NCI-H2227 (cell line): ENCODE measurements around the gene FAS.

Experiments
- DNase-seq: peaks from one replicate; lab custom pipeline; 2025; ENCODE audit not compliant: unreplicated experiment; lab: John Stamatoyannopoulos, UW

FAS gene

DNA sequence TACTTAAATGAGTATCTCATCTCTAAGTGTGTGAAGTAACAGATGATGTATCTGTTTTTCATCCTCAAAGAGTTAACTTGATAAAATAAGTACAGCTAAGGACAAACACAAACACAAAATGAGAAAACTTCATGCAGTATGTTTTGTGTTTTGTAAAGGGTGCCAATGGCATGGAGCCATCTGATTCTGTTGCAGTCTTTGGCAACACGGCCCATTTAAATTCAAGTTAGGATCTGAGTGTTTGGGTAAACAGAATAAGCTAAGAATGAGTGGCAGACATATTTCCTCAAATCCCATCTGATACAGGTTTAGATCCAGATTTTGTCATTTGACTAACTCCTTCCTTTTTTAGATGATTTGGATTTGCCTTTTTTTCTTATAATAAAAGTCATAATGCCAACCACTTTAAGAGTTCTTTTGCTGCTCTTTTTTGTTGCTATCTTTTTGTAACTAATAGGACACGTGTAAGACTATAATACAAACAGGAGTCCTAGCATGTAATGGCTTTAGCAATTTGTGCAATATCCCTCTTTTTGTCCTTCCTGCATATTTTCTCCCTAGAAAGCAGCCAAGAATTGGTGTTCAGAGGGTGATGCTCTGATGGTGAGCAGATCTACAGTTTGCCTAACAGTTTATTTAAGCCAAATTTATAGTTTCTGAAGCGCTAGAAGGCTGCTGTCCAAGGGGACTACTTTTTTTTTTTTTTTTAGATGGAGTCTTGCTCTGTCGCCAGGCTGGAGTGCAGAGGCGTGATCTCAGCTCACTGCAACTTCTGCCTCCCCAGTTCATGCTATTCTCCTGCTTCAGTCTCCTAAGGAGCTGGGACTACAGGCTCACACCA lies 19.2 kb upstream of the FAS start:
- no peak for DNase-seq

DNA sequence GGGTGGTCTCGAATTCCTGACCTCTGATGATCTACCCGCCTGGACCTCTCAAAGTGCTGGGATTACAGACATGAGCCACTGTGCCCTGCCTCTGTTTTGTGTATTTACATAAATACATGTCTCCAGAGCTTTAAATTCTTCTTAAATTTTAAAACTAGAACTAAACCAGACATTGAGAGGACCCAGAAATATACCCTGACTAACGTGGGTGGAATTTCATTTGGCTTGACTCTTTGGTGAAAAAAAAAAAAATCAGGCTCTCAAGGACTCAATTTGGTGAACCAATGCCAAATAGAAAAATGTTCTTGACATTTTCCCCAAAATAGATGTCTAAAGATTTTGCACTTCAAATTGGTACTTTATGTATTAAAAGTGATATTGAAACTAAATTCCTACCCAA lies 16.6 kb upstream of the FAS start:
- DNase-seq: no peak

DNA sequence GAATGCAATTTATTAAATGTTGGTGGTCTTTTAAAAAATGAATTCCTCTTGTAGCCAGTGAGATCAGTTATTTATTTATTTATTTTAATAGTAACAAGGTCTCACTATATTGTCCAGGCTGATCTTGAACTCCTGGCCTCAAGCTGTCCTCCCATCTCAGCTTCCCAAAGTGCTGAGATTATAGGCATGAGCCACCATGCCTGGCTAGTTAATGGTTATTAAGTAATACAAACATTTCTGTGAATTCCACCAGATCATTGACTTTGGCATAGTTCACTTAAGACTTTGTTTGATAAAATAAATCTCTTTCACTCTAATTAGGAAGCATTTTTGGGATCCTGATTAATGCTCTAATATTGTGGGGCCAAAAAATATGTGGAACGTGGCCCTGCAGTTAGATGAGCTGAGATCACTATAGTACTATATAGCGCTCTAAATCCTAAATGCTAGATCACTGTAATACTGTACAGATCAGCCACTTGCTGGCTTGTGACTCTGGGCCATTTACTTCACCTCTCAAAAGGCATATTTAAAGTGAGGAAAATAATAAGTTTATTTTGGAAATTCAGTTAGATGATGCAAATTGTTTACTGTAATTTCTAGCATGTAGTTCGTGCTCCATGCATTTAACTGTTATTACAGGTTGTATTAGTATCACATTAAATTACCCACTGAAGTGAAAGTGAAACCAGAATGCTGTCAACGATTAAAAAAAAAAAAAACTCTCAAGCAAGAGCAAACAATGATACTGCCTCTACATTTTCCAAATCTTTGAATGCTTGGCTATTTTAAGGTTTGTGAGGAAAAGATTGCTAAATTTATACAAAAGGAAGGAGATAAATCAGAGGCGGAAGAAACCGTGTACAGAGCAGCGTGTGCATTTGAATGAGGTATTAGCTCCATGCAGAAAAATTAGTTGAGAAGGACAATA lies 15.9 kb upstream of the FAS start:
- DNase-seq: no peak

DNA sequence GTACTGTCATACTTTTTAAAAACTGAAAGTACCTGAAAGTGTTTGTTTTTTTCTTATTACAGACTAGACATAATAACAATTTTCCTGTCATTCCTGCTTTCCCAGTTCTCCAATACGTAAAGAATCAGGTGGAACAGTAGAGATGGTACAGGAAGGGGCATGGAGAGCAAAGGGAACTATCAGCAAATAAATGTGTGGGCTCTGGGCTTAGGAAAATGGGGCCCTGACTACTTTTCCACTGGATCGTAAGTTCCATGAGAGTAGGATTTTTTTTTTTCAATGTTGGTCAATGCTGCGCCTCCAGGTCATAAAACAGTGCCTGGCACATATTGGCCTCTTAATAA lies 15.2 kb upstream of the FAS start:
- DNase-seq: no peak

DNA sequence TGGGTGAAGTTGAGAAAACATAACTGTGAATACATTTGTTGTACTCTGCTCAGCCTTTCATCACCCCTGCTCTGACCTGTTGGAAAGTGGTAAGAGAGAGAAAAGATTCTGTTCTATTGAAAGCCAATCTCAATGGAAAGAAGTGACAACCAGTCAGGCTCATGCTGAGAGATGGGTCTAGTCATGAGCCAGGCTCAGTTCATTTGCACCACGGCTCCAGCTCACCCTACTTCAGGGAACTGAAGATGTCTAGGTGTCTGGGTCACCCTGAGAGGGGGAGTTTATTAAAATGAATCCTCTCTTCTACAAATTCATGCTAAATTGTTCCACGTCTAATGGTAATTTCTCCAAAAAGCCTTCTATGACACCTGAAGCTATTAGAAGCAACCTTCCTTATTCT lies 12.1 kb upstream of the FAS start:
- no peak for DNase-seq

DNA sequence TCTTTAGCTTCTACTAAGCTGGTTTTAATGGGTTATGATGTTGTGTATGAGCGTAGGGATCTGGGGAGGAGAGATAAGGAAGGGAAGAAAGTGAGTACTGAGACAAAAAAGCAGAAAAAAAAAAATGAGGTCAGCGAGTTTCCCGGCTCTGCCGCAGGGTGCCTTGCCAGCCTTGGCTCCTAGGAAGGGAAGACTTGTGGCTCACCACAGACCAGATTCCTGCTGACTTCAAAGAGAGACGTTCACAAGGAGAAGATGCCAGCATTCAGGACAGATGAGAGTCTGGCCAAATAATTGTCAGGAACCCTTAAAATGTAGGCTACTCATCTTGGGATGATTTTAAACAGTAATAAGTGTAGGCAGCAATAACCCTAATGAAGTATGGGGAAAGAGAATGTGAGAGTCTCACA lies 11.4 kb upstream of the FAS start:
- no peak for DNase-seq

DNA sequence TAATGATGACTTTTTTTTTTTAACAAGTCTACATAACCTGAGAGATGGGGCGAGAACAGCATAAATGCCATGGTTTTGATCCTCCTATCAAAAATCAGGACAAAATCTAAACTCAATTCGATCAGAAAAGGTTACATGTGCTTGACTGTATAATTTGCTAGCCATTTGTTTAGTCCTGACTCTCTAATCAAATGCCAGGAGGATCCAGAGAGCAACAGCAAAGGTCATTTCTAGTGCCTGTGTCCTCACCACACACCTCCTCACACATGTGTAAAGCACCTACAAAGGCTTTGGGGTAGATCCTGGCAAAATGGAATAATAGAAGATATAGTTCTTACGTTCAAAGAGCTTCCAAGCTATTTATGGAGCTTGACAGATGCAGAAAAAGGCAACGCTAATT lies 11.0 kb upstream of the FAS start:
- no peak for DNase-seq

DNA sequence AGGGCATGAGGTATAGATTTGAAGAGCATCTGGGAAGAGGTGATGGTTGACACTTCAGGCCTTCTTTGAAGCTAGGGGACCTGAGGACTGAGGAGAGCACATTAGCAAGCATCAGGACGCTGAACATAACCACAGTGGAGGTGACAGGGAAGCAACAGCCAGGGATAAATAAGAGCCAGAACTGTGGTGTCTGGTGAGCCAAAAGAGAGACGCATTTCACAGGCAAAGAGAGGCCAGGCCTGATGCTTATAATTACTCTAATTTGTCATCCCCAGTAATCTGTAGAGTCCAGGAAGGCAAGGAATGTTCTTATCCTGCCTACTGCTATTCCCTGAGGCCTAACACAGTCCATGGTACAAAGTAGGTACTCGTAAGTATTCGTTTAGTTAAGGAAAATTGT lies 10.4 kb upstream of the FAS start:
- DNase-seq: no peak

DNA sequence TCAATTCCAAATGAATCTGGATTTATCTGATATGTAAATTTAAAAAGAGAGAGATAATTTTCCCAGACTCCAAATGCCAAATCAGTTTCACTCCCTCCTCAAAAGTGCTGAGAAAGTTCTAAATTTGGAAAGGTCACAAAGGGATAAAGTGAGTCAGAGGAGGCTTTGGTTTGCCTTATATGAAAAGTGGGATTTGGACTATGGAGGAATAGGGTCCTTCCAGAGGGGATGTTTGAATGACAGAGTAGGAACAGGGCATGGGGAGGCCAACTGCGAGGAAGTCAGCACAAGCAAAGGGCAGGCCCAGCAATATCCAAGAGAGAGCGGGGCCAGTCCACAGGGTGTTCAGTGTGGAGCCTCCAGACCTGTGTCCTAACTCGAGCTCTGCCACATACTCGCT lies 9.8 kb upstream of the FAS start:
- no peak for DNase-seq

DNA sequence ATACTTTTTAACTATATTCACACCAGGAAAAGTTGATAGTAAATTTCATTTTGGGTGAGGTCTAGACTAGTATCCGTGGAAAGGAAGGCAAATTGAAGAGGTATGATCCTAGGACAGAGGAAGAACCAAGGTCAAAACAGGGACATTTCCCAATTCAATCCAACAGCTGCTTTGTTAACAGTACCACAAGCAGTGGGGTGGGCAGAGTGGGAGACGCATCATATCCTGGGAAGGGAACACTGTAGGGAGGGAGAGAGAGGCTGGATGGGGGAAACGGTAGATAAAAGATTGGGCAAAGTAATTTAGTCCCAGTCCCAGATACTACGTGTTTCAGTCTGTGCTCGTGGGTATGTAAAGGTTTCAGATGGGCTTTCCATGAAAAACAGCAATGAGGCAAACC lies 9.2 kb upstream of the FAS start:
- DNase-seq: no peak

DNA sequence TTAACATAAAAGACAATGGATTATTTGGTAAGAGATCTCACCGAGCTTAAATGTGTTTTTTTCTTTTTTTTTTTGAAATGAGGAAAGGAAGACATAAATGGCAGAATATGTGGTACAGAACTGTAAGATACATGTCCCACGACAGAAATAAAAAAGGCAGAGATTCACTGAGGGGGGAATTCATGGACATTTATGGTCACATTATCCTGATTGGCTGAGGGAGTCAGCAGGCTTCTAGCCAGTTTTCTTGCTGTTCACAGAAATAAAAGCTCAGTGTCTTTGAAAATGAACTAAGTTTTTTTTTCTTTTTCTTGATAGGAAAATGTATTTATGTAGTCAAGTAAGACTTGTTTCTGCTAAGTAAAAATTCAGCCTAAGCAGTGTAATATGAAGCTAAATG lies 8.2 kb upstream of the FAS start:
- no peak for DNase-seq

DNA sequence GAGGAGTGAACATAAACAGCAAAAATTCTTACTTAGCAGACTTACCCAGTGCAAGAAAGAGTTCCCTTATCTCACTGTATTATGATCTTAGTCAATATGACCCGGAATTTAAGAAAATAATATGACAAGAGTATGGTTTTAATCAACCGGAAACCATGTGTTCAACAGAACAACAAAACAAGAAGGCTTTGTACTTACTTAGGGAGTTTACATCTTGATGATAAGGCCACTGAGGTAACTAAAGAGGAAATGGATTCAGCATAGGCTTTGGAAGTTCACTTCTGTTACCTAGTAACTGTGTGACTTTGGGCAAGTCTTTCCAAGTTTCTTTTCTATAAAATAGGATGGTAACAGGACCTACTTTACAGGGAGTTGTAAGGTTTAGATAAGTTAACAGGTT lies 7.4 kb upstream of the FAS start:
- no peak for DNase-seq

DNA sequence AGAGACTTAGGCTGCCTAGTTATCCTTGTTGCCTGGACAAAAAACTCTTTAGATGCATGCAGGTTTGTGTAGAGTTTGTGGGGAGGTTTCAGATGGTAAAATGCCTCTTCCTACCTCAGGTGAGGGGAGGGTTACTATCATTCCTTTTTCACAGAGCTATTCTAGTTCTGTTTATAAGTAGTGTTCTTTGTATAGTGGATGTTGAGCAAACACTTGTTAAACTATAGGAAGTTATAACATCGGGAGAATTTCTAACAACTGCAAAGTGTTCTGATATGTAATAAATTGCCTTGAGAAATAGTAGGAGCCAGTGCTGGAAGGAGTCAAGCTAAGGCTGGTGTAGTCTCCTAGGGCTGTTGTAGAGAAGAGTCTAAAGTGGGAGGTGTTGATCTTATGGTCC lies 6.7 kb upstream of the FAS start:
- DNase-seq: no peak

DNA sequence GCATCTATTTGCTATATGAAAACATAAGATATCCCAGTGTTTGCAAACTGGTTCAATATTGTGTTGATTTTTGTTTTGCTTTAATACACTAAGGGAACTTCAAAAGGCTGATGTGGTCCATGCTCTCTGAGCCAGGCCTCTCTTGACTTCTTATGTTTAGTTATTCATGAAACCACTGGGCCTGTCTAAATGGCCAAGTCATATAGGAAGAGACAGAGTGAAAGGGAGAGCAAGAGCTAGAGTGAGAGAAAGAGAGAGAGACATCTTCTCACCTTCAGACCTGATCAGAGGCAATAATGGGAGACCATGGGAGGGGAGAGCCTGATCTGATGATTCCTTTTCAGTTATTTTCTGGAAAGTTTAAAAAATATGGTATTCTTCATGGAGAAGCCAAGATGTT lies 6.1 kb upstream of the FAS start:
- DNase-seq: no peak

DNA sequence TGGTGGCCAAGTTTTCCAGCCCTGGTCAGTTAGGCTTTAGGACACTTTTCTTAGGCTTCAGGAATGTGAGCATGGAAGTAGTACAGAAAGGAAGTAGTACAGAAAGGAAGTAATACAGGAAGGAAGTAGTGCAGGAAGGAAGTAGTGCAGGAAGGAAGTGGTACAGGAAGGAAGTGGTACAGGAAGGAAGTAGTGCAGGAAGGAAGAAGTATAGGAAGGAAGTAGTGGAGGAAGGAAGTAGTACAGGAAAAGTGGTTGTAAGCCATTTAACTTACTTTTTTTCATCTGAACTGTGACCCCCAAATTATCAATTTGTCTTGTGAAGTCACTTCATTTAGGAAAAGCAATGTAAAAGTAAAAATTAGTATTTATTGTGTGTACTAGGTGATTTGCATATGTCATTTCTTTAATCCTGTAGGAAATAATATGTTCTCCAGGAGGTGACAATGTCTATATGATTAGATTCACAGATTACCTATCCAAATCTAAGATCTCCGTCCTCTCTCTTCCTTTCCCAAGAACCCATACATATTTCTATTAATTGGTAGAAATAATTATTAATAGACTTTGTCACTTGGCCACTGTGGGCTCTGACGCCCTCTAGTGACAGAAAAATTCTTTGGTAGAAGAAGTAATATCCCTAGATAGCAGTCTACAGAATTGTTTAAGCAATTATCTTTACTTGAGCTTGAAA lies 3.9 kb upstream of the FAS start:
- DNase-seq: peak; percentile 12

DNA sequence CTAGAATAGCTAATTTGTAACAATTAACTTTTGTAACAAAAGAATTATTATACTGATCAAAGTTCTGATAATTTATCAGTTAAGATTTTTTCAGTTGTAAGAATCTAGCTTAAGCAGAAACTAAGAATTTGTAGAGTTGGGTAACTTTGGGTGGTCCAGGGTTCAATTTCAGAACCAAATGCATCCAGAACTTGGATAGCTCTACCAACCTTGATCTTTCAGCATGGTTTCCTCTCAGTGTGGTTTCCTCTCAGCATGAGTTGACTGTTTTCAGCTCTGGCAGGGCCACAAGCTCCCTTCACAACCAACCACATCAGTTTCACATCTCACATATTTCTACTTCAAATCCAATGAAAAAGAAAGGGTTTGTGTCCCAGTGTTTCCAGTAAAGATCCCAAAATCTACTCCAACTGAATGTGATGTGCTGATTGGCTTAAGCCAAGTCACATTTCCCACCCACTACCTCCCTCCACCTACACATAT lies 3.3 kb upstream of the FAS start:
- no peak for DNase-seq

DNA sequence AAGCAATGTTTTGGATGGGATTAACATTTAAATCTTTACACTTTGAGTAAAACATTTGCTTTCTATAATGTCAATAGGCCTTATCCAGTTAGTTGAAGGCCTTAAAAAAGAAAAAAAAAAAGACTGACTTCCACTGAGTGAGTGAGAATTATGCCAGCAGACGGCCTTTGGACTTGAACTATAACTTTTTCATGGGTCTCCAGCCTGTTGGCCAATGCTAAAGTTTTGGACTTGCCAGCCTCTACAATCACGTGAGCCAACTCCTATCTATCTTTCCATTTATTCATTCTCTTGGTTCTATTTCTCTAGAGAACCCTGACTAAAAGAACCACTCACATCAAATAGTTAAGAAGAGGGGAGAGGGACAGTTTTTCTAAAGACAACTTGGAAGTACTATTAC lies 2.8 kb upstream of the FAS start:
- DNase-seq: no peak

DNA sequence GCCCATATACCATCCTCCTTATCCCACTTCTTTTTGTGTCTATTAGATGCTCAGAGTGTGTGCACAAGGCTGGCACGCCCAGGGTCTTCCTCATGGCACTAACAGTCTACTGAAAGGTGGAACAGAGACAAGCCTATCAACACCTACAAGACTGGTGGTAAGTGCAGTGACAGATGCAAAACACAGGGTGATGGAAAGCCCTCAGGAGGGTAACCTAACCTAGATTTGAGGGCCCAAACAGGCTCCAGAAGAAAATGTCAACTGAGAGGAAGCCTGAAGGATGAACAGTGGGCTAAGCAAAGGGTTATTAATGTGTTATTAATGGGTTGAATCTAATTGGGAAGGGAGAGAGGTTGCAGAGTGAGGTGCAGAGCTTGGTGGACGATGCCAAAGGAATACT lies 1.2 kb upstream of the FAS start:
- no peak for DNase-seq

DNA sequence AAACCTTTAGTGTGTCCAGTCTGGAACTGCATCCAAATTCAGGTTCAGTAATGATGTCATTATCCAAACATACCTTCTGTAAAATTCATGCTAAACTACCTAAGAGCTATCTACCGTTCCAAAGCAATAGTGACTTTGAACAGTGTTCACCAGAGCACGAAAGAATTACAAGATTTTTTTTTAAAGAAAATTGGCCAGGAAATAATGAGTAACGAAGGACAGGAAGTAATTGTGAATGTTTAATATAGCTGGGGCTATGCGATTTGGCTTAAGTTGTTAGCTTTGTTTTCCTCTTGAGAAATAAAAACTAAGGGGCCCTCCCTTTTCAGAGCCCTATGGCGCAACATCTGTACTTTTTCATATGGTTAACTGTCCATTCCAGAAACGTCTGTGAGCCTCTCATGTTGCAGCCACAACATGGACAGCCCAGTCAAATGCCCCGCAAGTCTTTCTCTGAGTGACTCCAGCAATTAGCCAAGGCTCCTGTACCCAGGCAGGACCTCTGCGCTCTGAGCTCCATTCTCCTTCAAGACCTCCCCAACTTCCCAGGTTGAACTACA lies 694 bp upstream of the FAS start:
- DNase-seq: no peak

DNA sequence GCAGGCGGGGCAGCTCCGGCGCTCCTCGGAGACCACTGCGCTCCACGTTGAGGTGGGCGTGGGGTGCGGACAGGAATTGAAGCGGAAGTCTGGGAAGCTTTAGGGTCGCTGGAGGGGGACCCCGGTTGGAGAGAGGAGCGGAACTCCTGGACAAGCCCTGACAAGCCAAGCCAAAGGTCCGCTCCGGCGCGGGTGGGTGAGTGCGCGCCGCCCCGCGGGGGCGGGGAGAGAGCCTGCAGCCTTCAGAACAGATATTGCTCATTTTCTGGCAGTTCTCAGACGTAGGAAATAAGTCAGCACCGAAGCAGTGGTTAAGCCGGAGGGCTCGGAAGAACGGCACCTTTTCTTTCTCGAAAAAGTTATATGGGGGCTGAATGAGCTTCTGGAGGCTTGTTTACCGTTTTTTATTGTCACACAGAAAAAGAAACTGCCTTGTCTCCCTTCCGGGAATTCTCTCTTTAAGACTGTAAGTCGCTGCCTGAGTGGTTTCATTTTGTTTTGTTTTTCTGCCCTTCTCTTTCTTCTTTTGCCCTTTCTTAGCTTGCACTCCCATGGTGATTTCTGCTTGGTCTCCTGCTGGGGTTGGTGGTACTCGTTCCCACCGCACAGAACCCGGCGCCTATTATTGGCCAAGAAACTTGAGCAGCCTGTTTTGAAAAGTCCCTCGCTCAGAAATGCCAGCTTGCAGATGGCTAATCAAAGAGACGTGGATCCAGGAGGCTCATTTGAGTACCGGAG lies 732 bp downstream of the FAS start:
- no peak for DNase-seq

DNA sequence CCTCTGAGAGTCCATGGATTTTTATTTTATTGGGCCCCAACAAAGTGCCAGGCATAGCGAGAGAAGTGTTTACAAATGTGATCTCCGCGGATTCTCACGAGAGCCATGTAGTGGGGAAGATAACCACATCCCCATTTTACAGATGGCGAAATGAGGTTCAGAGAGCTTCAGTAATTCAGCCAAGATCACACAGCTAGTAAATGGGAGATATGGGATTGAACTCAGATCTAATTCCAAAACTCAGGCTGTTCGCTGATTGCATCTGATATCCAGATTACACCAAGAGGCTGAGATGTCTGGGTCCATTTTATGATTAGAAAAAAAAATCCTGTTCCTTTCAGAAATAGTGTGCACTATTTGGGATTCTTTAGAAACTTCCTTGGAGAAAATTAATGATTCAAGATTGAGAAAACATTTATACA lies 1.3 kb downstream of the FAS start:
- DNase-seq: no peak
